ENCODE data around the gene GSG1.

GSG1 gene

DNA sequence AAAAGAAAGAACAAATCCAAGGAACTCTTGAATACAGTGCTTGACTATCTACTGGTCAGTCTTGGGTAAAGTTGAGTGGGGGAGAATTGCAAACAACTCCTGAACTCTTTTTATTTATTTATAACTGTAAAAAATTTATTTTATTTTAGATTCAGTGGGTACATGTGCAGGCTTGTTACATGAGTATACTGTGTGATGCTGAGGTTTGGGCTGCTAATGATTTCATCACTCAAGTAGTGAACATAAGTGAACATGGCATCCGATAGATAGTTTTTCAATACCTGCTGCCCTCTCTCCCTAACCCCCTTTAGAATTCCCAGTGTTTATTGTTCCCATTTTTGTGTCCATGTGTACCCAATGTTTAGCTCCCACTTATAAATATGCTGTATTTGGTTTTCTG lies 3.2 kb upstream of the GSG1 start:
- Histone ChIP-seq H3K4me1 (ENCODE audit: insufficient read depth, low read length) (peaks cover 4% of the 10 kb centered on the region), H3K9me3 (ENCODE audit: low read length) (peaks cover 2% of the 10 kb centered on the region), H3K36me3 (ENCODE audit: insufficient read depth, low read length) (no peaks in the 10 kb centered on the region), H2AFZ (ENCODE audit: low read depth, low read length) (no peak overlapping the region), H3K27me3 (ENCODE audit: insufficient read depth, low read length) (no peaks in the 10 kb centered on the region), H3K4me3 (ENCODE audit: low read length) (no peak overlapping the region)

DNA sequence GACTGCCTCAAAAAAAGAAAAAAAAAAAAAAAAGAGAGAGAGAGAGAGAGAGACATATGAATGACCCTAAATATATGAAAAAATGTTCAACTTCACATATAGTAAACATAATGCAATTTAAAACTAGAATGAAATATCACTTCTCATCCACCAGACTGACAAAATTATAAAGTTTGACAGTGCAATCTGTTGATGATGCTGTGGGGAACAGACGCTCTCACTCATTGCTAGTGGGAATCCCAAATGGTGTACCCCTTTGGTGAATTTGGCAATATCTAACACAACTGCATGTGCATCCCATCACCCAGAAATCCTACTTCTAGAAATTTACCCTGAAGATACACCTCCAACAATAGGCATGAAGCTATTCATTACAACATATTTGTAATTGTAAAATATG lies 2.3 kb upstream of the GSG1 start:
- peaks cover 2% of the 10 kb centered on the region for H3K9me3 ChIP-seq (ENCODE audit: low read length)
- no peak overlapping the region for H3K4me3 ChIP-seq (ENCODE audit: low read length)
- H2AFZ ChIP-seq (ENCODE audit: low read depth, low read length): no peak overlapping the region
- no peaks in the 10 kb centered on the region for H3K36me3 ChIP-seq (ENCODE audit: insufficient read depth, low read length)
- peaks cover 9% of the 10 kb centered on the region for H3K4me1 ChIP-seq (ENCODE audit: insufficient read depth, low read length)
- H3K27me3 ChIP-seq (ENCODE audit: insufficient read depth, low read length): no peaks in the 10 kb centered on the region

DNA sequence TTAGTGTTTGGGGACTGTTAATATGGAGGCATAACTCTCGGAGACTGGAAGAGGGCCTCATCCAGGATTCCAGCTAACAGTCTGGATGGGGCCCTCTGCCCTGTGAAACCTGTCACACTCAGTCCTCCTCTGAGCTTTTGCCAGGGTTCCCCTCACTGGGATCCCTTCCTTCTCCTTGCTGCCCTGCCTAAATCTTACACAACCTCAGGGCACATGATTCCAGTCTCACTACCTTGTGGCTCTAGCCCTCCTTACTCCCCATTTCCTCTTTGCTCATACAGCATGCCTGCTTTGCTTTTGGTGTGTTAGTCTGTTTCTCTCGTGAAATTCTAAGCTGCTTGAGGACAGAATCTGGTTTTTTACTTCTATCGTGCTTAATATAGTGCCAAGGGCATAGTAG lies 942 bp upstream of the GSG1 start:
- peaks cover 2% of the 10 kb centered on the region for H3K9me3 ChIP-seq (ENCODE audit: low read length)
- H3K4me3 ChIP-seq (ENCODE audit: low read length): no peak overlapping the region
- H2AFZ ChIP-seq (ENCODE audit: low read depth, low read length): no peak overlapping the region
- H3K4me1 ChIP-seq (ENCODE audit: insufficient read depth, low read length): peaks cover 20% of the 10 kb centered on the region
- H3K27me3 ChIP-seq (ENCODE audit: insufficient read depth, low read length): no peaks in the 10 kb centered on the region
- no peaks in the 10 kb centered on the region for H3K36me3 ChIP-seq (ENCODE audit: insufficient read depth, low read length)

DNA sequence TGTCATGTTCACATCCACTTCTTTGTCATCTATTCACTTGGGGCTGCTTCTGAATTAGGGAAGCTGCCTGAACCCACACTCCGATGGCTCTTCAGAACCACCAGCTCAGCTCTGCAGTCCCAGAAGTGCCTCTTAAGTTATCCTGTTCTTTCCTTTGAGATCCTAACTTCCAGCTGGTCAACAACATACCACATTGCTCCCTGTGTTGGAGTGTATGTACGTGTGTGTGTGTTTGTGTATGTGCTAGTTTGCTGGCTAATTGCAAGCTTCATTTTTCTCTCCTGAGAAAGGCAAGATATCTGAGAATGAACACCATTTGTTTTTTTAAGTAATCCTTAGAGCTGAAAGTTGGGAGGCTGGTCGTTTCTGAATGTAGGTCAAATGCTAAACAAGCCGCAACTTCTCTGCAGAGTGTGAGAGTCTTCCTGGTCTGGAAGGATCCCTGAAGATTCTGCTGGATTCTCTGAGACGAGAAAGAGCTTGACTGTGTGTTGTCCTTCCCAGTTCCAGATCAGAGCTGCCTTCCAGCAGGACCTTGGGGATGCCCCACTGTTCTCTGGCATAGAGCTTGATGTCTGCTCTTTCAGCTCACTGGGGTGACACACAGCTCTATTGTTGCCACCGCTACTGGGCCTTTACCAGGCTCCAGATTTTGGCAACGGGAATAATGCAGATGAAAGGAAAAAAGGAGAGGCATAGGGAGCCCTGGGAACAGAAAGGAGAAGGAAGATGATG lies 839 bp downstream of the GSG1 start:
- no peaks in the 10 kb centered on the region for H3K36me3 ChIP-seq (ENCODE audit: insufficient read depth, low read length)
- peaks cover 24% of the 10 kb centered on the region for H3K4me1 ChIP-seq (ENCODE audit: insufficient read depth, low read length)
- no peaks in the 10 kb centered on the region for H3K9me3 ChIP-seq (ENCODE audit: low read length)
- H2AFZ ChIP-seq (ENCODE audit: low read depth, low read length): no peak overlapping the region
- H3K4me3 ChIP-seq (ENCODE audit: low read length): no peak overlapping the region
- H3K27me3 ChIP-seq (ENCODE audit: insufficient read depth, low read length): no peaks in the 10 kb centered on the region

DNA sequence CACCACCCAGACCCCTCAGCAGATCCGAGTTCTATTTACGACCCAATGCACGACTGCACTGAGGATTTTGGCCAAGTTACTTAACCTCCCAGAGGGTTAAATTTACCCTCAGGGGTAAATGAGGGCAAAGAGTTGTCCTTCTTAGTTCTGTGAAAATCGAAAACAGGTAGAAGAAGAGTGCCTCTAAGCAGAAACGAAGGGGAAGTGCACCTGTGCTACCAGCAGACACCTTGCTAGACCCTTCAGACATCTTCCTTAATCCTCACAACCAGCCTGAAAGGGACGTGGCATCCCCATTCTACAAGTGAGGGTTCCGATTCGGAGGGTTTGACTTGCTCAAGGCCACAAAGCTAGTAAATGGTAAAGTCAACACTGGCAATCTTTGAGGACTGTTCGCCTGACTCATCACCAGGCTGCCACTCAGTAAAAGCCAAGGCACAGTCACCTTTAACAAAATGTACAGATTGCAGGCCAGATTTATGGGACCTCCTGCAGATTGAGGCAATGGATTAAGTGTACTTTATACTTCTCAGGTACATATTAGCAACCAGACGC lies 1.6 kb downstream of the GSG1 start:
- Histone ChIP-seq H3K27me3 (ENCODE audit: insufficient read depth, low read length) (no peaks in the 10 kb centered on the region), H3K36me3 (ENCODE audit: insufficient read depth, low read length) (no peaks in the 10 kb centered on the region), H3K4me1 (ENCODE audit: insufficient read depth, low read length) (peaks cover 24% of the 10 kb centered on the region), H3K4me3 (ENCODE audit: low read length) (peak overlapping the region; percentile 52), H2AFZ (ENCODE audit: low read depth, low read length) (peak overlapping the region; percentile 73), H3K9me3 (ENCODE audit: low read length) (no peaks in the 10 kb centered on the region)

DNA sequence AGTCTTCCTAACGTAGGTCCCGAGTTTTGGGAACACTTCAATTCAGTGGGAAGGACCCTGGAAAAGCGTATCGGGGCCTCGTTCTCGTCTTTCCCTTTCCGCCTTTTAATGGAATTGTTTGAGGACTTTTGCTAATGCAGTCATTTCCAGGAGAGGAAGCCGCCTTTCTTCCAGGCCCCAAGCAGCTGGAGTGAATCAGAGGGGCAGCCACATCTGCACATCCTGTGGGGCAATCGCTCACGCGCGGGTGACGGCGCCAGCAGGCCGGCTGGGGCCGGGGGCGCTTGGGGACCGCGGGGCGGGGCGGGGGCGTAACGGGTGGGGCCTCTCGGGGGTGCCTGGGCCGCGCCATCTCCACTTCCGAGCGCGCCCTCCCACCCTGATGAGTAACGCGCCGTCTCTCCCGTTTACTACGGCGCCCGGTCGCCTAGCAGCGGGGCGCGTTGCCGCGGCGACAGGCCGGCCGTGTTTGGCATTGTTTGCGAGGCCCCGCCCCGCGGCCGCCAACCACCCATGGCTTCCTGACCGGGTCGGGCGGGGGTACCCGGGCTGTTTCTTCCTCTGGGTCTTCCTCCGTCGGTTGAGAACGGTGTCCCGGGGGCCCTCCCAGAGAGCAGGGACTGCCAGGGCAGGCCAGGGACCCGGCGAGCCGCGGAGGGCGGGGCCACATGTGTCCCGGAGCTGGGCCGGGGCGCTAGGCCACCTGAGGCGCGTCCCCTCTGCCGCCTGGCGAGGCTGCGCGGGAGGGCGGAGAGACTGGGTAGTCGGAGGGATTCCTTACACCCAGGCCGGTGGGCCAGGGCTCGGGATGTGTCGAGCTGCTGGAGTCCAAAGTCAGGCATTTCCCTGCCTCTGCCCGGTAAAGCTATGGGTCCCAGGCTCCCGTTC lies 2.3 kb downstream of the GSG1 start:
- H3K36me3 ChIP-seq (ENCODE audit: insufficient read depth, low read length): no peaks in the 10 kb centered on the region
- peaks cover 24% of the 10 kb centered on the region for H3K4me1 ChIP-seq (ENCODE audit: insufficient read depth, low read length)
- no peaks in the 10 kb centered on the region for H3K9me3 ChIP-seq (ENCODE audit: low read length)
- peak overlapping the region; percentile 73 for H2AFZ ChIP-seq (ENCODE audit: low read depth, low read length)
- H3K27me3 ChIP-seq (ENCODE audit: insufficient read depth, low read length): no peaks in the 10 kb centered on the region
- peak overlapping the region; percentile 52 for H3K4me3 ChIP-seq (ENCODE audit: low read length)

DNA sequence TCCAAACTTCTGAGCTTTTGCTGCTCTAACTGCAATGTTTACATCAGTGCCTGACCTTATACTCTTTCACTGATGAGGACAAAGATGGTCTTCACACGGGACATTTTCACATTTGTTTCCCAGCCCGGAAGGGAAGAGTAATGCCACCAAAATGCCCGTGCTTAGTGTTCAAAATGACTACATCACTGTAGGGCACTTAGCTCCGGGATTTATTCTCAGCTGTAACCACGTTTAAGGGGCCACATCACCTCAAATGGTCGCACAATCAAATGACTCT lies 2.9 kb downstream of the GSG1 start:
- H3K4me1 ChIP-seq (ENCODE audit: insufficient read depth, low read length): peaks cover 24% of the 10 kb centered on the region
- H3K36me3 ChIP-seq (ENCODE audit: insufficient read depth, low read length): no peaks in the 10 kb centered on the region
- H2AFZ ChIP-seq (ENCODE audit: low read depth, low read length): peak overlapping the region; percentile 73

DNA sequence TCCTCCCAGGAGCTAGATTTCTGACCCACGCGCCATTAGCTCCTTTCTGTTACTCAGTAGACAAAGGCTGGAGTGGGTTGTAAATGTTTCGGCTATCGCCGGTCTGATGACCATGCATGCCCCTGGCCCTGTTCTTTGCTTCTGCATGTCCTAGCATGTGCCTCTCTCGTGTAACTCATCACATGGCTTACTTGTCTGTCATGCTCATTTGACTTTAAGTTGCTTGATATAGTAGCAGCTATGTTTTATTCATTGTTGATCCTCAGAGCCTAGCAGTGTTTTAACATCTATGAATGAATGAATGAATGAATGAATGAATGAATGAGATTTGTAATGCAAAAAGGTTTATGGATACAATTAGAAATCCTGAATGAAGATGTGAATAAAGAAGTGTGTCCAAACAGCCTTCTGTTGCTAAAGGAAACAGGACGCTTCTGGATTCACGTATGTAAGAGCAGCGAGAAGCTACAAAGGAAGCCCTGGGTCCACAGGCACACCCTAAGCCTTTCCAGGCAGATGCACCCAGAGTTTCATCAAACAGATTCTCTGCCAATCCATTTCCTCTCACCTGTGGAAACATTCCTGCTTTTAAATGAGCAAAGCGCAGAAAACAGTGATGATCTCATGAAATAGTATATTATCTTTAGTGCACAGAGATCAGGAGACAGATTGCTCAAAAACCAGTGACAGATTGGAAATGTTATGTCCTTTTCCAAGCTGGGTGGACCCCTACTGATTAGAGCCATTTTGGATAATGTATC lies 3.4 kb downstream of the GSG1 start:
- peaks cover 24% of the 10 kb centered on the region for H3K4me1 ChIP-seq (ENCODE audit: insufficient read depth, low read length)
- no peaks in the 10 kb centered on the region for H3K9me3 ChIP-seq (ENCODE audit: low read length)
- no peaks in the 10 kb centered on the region for H3K36me3 ChIP-seq (ENCODE audit: insufficient read depth, low read length)
- H3K27me3 ChIP-seq (ENCODE audit: insufficient read depth, low read length): no peaks in the 10 kb centered on the region
- peak overlapping the region; percentile 52 for H3K4me3 ChIP-seq (ENCODE audit: low read length)
- no peak overlapping the region for H2AFZ ChIP-seq (ENCODE audit: low read depth, low read length)

More for the DNA sequence above, 2.9 kb downstream of the GSG1 start:
- Histone ChIP-seq H3K4me3 (ENCODE audit: low read length) (peak overlapping the region; percentile 52), H3K27me3 (ENCODE audit: insufficient read depth, low read length) (no peaks in the 10 kb centered on the region), H3K9me3 (ENCODE audit: low read length) (no peaks in the 10 kb centered on the region)

DNA sequence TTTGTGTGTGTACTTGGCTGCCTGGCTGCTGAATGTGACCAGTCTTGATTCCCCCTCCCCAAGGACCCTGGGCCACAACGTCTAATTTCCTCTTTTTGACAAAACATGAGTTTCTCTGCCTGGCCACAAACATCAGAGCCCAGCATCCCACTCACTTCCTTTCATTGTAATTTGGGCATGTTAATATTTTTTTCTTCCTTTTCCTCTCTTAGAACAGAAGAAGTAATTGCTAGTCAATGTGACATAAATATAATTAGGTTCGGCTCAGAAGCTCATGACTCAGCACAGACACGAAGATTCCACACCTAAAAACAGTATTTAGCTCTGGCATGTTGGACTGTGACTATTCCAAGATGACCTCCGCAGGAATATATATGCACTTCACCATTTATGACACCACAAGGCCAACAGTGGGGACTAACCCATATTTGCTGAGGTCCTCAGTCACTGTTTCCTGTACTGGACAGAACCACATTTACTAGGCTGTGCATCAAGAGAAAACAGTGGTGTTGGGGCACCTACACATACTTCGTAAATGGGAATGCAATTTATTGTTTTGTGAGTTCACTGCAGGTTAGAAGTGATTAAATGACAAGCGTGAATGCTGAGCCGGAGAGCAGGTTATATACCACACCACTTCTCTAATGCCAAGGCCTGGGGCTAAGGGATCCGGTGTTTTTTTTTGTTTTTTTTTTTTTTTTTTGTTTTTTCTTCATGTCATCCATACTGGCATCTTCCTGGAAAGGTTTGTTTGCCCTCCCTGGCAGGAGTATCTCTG lies 4.2 kb downstream of the GSG1 start:
- Histone ChIP-seq H3K4me1 (ENCODE audit: insufficient read depth, low read length) (peaks cover 24% of the 10 kb centered on the region), H3K9me3 (ENCODE audit: low read length) (no peaks in the 10 kb centered on the region), H2AFZ (ENCODE audit: low read depth, low read length) (no peak overlapping the region)

DNA sequence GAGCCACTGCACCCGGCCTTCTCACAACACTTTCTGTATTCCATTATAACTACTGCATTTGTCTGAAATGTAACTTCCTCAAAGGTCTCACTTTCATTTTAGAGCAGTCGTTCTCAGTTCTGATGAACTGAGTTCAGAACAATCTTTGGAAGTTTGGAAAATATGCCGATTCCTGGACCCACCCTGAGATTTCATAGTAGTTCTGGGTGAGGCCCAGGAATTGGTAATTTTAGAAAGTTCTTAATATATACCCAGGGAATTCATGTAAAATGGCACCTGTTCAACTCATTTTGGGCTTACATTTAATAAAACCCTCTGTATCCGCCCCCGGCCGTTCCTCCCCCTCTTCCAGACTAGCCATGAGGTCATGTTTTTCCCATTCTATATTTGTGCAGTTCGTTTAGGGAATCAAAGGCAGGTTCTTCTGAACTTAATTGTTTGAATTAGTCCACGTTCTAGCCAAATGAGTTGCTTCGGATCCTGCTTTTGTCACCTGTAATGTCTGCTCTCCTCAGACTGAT lies 5.9 kb downstream of the GSG1 start:
- Histone ChIP-seq H3K36me3 (ENCODE audit: insufficient read depth, low read length) (no peaks in the 10 kb centered on the region), H3K4me3 (ENCODE audit: low read length) (no peak overlapping the region), H3K27me3 (ENCODE audit: insufficient read depth, low read length) (no peaks in the 10 kb centered on the region), H3K4me1 (ENCODE audit: insufficient read depth, low read length) (peaks cover 31% of the 10 kb centered on the region), H2AFZ (ENCODE audit: low read depth, low read length) (no peak overlapping the region), H3K9me3 (ENCODE audit: low read length) (no peaks in the 10 kb centered on the region)

More for the DNA sequence above, 4.2 kb downstream of the GSG1 start:
- Histone ChIP-seq H3K4me3 (ENCODE audit: low read length) (no peak overlapping the region), H3K27me3 (ENCODE audit: insufficient read depth, low read length) (no peaks in the 10 kb centered on the region), H3K36me3 (ENCODE audit: insufficient read depth, low read length) (no peaks in the 10 kb centered on the region)

DNA sequence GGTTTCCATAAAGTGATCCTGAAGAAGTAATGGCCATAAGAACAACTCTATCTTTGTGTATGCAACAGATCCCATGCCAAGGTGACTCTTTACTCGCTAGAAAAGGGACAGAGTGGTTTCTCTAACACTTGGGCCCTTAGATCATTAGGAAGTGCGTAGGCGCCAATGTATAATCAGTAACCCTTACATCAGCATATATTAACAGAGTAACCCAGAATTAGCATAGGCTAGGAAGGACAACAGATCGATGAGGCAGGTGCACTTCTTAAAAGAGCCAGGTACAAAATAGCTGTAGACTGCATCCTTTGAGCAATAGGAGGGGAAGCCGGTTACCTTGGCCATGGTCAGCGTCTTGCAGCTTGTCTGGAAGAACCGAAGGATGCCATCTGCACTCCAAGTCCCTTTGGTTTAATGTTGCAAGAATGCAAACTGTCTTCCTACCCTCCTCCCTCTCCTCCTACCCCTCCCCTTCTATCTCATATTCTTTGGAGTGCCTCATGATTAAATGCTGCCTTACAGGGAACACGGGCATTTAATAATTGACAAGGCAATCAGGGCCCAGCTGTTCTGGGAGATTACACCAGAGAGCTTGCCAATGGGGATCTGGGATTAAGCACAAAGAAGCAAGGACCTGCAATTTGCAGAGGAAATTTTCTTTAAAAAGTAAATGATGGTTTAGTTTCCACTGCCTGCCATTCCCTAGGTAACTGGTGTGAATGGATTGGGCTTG lies 8.0 kb downstream of the GSG1 start:
- peaks cover 27% of the 10 kb centered on the region for H3K4me1 ChIP-seq (ENCODE audit: insufficient read depth, low read length)
- no peak overlapping the region for H3K4me3 ChIP-seq (ENCODE audit: low read length)
- no peak overlapping the region for H2AFZ ChIP-seq (ENCODE audit: low read depth, low read length)
- peaks cover 2% of the 10 kb centered on the region for H3K9me3 ChIP-seq (ENCODE audit: low read length)
- H3K27me3 ChIP-seq (ENCODE audit: insufficient read depth, low read length): no peaks in the 10 kb centered on the region
- no peaks in the 10 kb centered on the region for H3K36me3 ChIP-seq (ENCODE audit: insufficient read depth, low read length)

DNA sequence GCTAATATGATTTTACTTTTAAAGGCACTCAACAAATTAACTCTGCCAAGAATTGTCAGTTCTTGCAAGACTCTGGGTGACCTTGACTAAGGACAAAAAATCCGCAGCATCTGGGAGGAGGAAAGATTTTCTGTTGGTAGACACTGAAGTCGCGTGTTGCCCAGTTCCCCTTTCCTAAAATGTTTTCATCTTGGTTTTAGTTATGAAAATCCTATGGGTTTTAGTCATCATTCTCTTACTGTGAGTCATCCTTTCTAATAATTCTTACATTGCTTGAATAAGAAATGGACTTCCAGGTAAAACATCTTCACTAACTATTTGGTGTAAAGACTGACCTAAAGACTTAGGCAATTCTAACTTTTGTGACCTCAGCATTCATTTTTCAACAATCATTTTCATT lies 9.1 kb downstream of the GSG1 start:
- Histone ChIP-seq H3K4me3 (ENCODE audit: low read length) (no peak overlapping the region), H3K27me3 (ENCODE audit: insufficient read depth, low read length) (no peaks in the 10 kb centered on the region), H3K9me3 (ENCODE audit: low read length) (peaks cover 4% of the 10 kb centered on the region), H3K36me3 (ENCODE audit: insufficient read depth, low read length) (no peaks in the 10 kb centered on the region), H3K4me1 (ENCODE audit: insufficient read depth, low read length) (peaks cover 20% of the 10 kb centered on the region), H2AFZ (ENCODE audit: low read depth, low read length) (no peak overlapping the region)

Measured in neuron (in vitro differentiated cells).